OCI-LY1 (cell line): ENCODE data around the gene GAP43.

Source experiments
- H2AFZ ChIP-seq: fragments of 200-600 bp; sonication (generic), shearing (Covaris generic); 2 replicates; pipeline ENCODE4 v1.6.0; 2014; ENCODE audit warnings: antibody characterized with exemption, mild to moderate bottlenecking, low read length
- H3F3A ChIP-seq: fragments of 200-600 bp; sonication (generic), shearing (Covaris generic); 2 replicates; pipeline ENCODE4 v1.6.0; 2014; ENCODE audit warnings: mild to moderate bottlenecking, antibody characterized with exemption, low read length, moderate library complexity; ENCODE audit not compliant: insufficient read depth
- H3K27ac ChIP-seq: fragments of 200-600 bp; sonication (generic); 2 replicates; pipeline ENCODE4 v1.5.1; 2014; ENCODE audit warnings: low read length, mixed run types, mild to moderate bottlenecking, low read depth; ENCODE audit not compliant: poor library complexity, severe bottlenecking
- H3K27me3 ChIP-seq: fragments of 200-600 bp; sonication (generic); 2 replicates; pipeline ENCODE4 v1.6.0; 2014; ENCODE audit warnings: antibody characterized with exemption, mild to moderate bottlenecking, low read length, moderate library complexity; ENCODE audit not compliant: insufficient read depth
- H3K36me3 ChIP-seq: fragments of 200-600 bp; sonication (generic); 2 replicates; pipeline ENCODE4 v1.6.1; 2014; ENCODE audit warnings: mild to moderate bottlenecking, antibody characterized with exemption, low read length, moderate library complexity, mixed read lengths; ENCODE audit not compliant: insufficient read depth
- H3K4me1 ChIP-seq: fragments of 200-600 bp; sonication (generic); 2 replicates; pipeline ENCODE4 v1.5.1; 2014; ENCODE audit warnings: mild to moderate bottlenecking, low read length, moderate library complexity; ENCODE audit not compliant: insufficient read depth, severe bottlenecking
- H3K4me2 ChIP-seq: fragments of 200-600 bp; sonication (generic), shearing (Covaris generic); 2 replicates; pipeline ENCODE4 v1.6.1; 2014; ENCODE audit warnings: low read length
- H3K4me3 ChIP-seq: fragments of 200-600 bp; sonication (generic); 2 replicates; pipeline ENCODE4 v1.5.1; 2014; ENCODE audit warnings: low read length, low read depth, mild to moderate bottlenecking, mixed read lengths; ENCODE audit not compliant: poor library complexity, severe bottlenecking
- H3K79me2 ChIP-seq: fragments of 200-600 bp; shearing (Covaris generic); 2 replicates; pipeline ENCODE4 v1.6.1; 2016; ENCODE audit warnings: mixed run types, low read length, mixed read lengths; ENCODE audit not compliant: insufficient read depth
- H3K9ac ChIP-seq: fragments of 200-600 bp; sonication (generic), shearing (Covaris generic); 2 replicates; pipeline ENCODE4 v1.6.1; 2014; ENCODE audit warnings: mild to moderate bottlenecking, low read length, mixed read lengths
- H3K9me2 ChIP-seq: fragments of 200-600 bp; sonication (generic), shearing (Covaris generic); 2 replicates; pipeline ENCODE4 v1.6.1; 2014; ENCODE audit warnings: low read depth, mild to moderate bottlenecking, low read length, mixed read lengths
- H3K9me3 ChIP-seq: fragments of 200-600 bp; shearing (Covaris generic); 2 replicates; pipeline ENCODE4 v1.6.1; 2014; ENCODE audit warnings: low read length, mixed read lengths
- H4K20me1 ChIP-seq: fragments of 200-600 bp; sonication (generic), shearing (Covaris generic); 2 replicates; pipeline ENCODE4 v1.6.0; 2016; ENCODE audit warnings: mild to moderate bottlenecking, low read length; ENCODE audit not compliant: insufficient read depth
- EZH2 ChIP-seq: fragments of 200-600 bp; sonication (generic), shearing (Covaris generic); IDR thresholded peaks from 2 replicates; pipeline ENCODE4 v1.8.0; 2017; ENCODE audit warnings: borderline replicate concordance, mixed run types, mild to moderate bottlenecking, antibody characterized with exemption, low read length, moderate library complexity, mixed read lengths
- TF ChIP-seq, protein P1 (sequence below): fragments of 200-600 bp; sonication (generic), shearing (Covaris generic); IDR thresholded peaks from 2 replicates; pipeline ENCODE4 v1.5.1; 2017; ENCODE audit warnings: mild to moderate bottlenecking, antibody characterized with exemption, low read length, moderate library complexity, mixed read lengths

GAP43 gene

DNA sequence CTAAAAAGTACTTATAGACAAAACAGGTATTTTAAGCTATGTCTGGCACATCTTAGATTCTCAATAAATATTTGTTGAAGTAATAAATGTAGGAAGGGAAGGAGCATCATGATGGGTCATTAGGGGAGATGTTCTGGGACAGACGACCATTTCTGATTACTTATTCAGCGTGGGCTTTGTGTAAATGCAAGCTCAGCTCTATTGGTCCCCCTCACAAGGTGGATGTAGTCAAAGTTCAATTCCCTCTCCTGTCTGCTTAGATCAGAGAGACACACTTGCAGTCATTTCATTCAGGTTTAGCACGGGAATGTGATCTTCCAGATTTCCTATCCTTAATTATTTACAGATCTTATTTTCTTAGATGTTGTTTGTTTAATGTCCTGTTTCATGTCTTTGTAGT, 7.5 kb downstream of the GAP43 start:
- Histone ChIP-seq H3K79me2 (no peaks in the 10 kb centered on the region), H3K27me3 (no peaks in the 10 kb centered on the region), H3K36me3 (no peaks in the 10 kb centered on the region), H3K27ac (no peak overlapping the region), H3K9ac (no peak overlapping the region), H3K9me3 (no peaks in the 10 kb centered on the region), H3K4me2 (no peak overlapping the region), H3K4me1 (no peaks in the 10 kb centered on the region), H3K4me3 (no peak overlapping the region), H2AFZ (no peak overlapping the region), H3F3A (no peaks in the 10 kb centered on the region), H4K20me1 (no peaks in the 10 kb centered on the region), H3K9me2 (no peaks in the 10 kb centered on the region)
- no peak for TF ChIP-seq EZH2
- TF ChIP-seq, protein P1, sequence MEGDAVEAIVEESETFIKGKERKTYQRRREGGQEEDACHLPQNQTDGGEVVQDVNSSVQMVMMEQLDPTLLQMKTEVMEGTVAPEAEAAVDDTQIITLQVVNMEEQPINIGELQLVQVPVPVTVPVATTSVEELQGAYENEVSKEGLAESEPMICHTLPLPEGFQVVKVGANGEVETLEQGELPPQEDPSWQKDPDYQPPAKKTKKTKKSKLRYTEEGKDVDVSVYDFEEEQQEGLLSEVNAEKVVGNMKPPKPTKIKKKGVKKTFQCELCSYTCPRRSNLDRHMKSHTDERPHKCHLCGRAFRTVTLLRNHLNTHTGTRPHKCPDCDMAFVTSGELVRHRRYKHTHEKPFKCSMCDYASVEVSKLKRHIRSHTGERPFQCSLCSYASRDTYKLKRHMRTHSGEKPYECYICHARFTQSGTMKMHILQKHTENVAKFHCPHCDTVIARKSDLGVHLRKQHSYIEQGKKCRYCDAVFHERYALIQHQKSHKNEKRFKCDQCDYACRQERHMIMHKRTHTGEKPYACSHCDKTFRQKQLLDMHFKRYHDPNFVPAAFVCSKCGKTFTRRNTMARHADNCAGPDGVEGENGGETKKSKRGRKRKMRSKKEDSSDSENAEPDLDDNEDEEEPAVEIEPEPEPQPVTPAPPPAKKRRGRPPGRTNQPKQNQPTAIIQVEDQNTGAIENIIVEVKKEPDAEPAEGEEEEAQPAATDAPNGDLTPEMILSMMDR: no peak

DNA sequence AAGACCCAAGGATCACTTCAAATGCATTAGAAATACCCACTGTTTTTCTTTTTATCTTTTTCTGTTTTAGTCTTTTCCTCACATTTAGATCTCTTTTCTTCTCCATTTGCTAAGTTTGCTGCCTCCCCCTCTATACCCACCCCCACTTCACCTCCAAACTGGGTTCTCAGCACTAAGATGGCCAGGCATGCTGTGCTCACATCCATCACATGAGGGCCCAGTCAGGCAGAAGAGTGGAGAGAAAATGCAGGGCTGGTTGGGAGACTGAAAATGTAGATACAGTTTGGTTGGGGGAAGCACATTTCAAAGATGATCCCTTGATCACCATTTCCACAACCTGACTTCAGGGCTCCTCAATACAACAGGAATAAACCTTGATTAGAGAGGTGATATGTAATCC, 8.7 kb downstream of the GAP43 start:
- Histone ChIP-seq H3K4me1 (no peaks in the 10 kb centered on the region), H4K20me1 (no peaks in the 10 kb centered on the region), H3K9ac (no peak overlapping the region), H3K27ac (no peak overlapping the region), H3K36me3 (no peaks in the 10 kb centered on the region), H3K27me3 (no peaks in the 10 kb centered on the region), H3F3A (no peaks in the 10 kb centered on the region), H3K4me3 (no peak overlapping the region), H2AFZ (no peak overlapping the region), H3K9me3 (no peaks in the 10 kb centered on the region), H3K4me2 (no peak overlapping the region), H3K9me2 (no peaks in the 10 kb centered on the region), H3K79me2 (no peaks in the 10 kb centered on the region)
- TF ChIP-seq, protein P1: no peak
- no peak for TF ChIP-seq EZH2

DNA sequence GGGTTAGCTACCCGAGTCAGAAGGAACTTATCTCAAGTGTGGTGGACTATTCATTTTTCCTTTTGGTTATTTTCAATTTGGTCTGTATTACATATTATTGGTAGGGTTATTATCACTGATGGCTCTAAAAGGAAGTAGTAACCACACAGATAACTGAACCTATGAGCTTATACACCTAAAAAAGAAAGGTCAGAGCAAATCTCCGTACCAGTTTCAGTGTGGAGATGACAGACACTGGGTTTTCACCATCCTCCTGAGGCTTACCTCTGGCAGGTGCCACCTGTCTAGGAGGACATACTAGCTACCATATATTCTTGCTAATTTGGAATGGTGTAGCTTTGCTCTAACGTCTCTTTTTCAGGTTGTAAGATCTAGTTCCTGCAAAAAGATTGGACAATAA, 10.2 kb downstream of the GAP43 start:
- H3K9me2 ChIP-seq: no peaks in the 10 kb centered on the region
- H2AFZ ChIP-seq: no peak overlapping the region
- no peaks in the 10 kb centered on the region for H3K4me1 ChIP-seq
- H3K9ac ChIP-seq: no peak overlapping the region
- TF ChIP-seq EZH2: no peak
- TF ChIP-seq, protein P1: no peak
- H3F3A ChIP-seq: no peaks in the 10 kb centered on the region
- no peaks in the 10 kb centered on the region for H3K27me3 ChIP-seq
- H4K20me1 ChIP-seq: no peaks in the 10 kb centered on the region
- H3K27ac ChIP-seq: no peak overlapping the region
- H3K79me2 ChIP-seq: no peaks in the 10 kb centered on the region
- no peak overlapping the region for H3K4me3 ChIP-seq
- H3K9me3 ChIP-seq: no peaks in the 10 kb centered on the region
- H3K36me3 ChIP-seq: no peaks in the 10 kb centered on the region
- H3K4me2 ChIP-seq: no peak overlapping the region
